NOMO-1 (cell line): ENCODE measurements around the gene TYRP1.

Source experiments
- DNase-seq, 2 experiments: peaks; one replicate each; lab custom pipeline; 2025; ENCODE audit not compliant: unreplicated experiment in 2 of 2; lab: John Stamatoyannopoulos, UW

Gene TYRP1

DNA sequence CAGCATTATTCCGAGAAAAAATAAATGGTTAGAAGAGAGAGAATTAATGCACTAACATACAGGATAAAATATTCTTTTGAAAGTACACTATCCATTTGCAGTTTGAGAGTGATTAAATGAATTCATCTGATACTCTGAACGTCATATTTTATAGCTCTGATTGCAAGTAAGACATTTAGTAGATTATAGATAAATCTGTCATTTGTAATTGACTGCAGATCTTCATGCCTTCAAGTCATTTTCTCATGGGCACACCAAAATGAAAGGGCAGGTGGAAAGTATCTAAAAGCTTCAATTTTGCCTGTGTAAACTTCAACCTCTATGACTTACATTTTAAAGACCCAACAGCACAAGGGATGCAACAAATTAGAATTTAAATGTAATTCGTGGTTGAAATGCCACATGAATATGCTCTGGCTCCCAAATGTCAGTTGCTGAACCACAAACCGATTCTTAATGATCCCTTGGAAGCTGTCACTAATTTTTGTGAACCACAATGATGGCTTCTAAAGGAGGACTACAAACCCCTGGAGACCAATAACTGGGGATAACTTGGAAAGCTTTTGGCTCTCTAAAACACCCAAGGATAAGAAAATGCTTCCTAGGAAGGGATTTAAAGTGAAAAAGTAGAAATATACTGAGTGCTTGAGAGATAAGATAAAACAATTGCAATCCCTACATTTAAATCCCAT, 3.9 kb downstream of the TYRP1 start:
- DNase-seq, result no peak

DNA sequence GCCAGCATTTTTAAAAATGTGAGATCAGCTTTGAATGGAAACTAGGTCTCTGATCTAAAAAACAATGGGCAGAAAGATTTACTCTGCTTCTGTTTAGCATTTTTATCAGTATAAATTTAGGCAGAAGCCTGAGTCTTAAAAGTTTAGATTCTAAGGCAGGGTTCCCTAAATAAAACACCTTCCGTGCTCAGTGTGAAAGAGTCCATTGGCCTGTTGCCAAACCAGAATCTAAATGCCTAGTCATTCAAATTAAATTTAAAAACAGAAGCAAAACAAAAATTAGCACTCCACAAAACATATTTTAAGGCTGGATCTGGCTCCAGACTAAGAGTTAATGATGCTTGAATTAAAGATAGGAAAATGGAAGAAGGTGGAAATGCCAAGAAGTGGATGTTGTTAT, 4.5 kb downstream of the TYRP1 start:
- DNase-seq, result peak in 1 of 2 experiments; percentile 3

DNA sequence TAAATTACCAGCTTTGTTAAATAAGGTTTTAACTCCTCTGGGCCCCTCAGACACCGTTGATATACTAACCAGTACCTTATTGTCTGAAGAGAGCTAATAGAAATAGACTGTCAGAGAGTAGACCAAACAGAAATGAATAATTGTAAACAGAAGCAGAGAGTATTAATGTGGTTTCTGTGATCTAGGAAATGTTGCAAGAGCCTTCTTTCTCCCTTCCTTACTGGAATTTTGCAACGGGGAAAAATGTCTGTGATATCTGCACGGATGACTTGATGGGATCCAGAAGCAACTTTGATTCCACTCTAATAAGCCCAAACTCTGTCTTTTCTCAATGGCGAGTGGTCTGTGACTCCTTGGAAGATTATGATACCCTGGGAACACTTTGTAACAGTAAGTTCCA, 5.1 kb downstream of the TYRP1 start:
- DNase-seq, result no peak

DNA sequence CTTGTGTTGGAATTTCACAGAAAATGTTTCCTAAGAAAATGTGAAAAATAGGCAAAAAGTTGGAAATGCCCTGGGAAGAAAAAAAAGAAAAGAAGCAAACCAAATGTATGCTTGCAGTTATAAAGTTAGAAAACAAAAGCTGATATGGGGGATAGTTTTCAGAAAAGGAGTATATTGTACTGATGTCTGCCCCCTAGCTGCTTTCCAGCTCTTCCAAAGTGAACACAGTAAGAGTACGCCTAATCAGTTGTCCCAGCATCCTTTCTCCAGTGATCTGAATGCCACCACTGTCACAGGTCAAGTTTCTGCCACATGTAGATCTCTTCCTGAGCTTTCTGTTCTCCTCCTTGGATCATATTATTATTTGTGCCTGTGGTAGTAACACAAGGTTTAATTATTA, 5.8 kb downstream of the TYRP1 start:
- no peak for DNase-seq

DNA sequence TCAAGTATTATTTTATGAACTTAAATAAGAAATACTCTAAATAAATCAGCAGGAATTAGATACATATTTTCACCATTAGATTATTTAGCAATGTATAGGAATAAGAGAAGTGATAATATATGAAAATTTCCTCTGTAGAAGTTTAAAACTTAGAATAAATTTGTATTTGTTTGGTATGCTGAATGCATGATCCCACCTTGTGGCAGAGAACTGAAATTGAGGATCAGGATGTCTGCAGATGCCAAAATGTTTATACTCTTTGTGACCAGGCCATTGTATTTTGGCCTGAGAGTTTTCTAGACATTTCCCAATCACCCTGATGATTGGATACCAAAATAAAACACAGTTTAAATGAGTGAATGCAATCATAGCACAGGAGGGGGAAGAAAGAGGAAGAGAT, 6.3 kb downstream of the TYRP1 start:
- peak in 1 of 2 experiments; percentile 33 for DNase-seq

DNA sequence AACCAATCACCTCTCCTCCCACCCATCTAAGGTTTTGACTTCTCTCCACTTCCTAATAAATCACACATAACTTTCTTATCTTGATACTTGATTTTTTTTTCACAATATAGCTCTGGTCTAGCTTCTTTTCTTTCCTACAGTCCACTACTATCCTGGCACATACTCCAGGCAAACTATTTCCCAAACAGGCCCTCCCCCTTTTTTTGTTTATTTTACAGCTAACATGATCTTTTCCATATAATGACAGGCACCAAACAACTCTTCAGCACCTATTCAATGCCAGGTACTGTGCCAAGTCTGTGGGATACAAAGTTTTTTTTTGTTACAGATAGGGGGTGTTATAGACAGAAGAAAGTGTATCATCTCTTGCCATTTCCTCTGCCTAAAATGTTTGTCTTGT, 7.9 kb downstream of the TYRP1 start:
- no peak for DNase-seq

DNA sequence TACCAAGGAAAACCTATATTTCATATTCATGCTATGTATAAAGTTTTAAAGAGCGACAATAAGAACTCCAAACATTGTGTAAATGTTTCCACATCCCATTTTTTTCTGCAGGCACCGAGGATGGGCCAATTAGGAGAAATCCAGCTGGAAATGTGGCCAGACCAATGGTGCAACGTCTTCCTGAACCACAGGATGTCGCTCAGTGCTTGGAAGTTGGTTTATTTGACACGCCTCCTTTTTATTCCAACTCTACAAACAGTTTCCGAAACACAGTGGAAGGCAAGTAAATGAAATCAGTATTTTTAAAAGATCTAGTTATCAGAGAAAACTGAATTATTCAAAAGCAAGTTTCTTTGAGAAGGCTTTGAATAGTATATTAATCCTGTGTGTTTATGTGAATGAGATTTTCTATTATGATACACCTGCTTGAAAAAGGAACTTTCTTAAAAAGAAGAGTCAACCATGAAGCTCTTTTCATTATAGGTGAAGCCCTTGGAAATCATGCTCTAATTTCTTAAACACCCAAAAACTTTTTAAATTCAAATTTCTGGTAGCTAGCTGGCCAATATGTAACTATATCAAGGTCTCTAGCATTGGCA, 9.1 kb downstream of the TYRP1 start:
- DNase-seq, result no peak

DNA sequence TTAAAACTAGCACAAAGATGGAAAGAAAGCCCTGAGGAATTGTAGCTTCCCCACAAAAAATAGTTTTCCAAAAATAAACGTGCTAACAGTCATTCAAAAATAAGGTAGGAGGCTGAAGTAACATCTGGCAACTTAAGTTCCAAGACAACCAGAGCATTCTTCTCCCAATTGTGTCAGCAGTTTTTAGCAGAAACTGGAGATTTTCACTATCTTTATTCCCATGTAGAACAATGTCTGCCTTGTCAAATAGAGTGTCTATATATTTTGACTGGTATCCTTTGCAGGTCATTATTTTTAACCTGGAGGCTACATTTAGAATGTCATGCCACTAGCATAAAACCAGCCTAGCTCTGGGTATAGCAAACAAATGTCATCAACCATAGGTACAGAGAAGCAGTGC, 10.8 kb downstream of the TYRP1 start:
- DNase-seq, result no peak

DNA sequence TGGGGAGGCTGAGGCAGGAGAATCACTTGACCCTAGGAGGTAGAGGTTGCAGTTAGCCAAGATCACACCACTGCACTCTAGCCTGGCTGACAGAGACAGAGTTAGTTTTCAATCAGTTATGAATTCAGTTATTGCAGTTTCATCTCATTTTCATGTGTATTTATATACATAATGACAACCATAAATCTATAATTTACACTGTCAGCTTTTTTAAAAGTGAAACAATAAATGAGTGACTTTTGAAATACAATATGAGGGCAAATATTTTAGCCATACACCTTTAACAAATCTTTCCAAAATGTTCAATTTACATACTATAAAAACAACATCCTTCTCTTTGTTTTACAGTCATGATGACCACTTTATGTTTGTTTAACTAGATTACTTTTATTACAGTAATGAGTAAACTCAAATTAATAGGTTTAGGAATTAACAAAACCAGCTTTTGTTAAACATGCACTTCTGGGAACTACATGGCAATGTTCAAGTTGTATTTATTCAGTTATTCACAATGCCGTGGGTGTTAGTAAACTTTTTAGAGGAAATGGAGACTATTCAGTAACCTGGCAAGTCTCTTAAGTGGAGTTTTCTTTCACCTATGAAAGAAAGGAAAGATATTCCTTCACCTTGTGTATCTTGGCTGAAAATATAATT, 12.7 kb downstream of the TYRP1 start:
- no peak for DNase-seq

DNA sequence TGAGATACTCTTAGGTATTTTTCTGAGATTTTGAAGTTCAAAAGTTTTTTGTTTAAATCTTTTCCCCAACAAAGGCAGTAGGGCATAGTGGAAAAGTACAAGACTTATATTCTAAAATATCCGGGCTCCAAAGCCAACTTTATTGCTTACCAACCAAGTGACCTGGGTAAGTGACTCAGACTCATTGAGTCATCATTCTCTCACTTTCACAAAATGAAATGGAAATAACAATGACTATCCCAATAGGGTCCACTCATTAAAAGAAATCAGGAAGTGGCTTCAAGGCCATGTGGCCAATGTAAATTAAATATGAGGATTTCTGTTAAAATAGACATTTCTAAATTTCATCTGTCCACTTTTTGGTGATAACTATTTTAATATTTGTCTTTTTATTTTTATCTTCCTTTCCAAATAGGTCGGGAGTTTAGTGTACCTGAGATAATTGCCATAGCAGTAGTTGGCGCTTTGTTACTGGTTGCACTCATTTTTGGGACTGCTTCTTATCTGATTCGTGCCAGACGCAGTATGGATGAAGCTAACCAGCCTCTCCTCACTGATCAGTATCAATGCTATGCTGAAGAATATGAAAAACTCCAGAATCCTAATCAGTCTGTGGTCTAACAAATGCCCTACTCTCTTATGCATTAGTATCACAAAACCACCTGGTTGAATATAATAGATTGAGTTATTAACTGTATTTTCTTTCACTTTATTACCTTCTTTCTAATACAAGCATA, 15.5 kb downstream of the TYRP1 start:
- peak in 1 of 2 experiments; percentile 12 for DNase-seq

DNA sequence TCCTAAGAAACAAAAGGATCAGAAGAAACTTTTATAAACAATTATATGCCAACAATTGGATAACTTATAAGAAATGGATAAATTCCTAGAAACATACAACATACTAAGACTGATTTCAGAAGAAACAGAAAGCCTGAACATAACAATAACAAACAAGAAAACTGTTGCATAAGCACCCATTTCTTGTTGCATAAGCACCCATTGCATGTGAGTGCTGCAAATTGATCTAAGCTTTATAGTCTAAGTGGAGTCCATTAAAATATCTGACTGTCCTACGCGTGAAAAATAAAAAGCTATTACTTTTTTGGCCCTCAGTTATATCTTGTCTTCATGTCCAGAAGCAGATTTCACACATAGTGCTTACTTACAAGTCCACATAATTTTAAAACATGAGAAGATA, 19.3 kb downstream of the TYRP1 start:
- no peak for DNase-seq

DNA sequence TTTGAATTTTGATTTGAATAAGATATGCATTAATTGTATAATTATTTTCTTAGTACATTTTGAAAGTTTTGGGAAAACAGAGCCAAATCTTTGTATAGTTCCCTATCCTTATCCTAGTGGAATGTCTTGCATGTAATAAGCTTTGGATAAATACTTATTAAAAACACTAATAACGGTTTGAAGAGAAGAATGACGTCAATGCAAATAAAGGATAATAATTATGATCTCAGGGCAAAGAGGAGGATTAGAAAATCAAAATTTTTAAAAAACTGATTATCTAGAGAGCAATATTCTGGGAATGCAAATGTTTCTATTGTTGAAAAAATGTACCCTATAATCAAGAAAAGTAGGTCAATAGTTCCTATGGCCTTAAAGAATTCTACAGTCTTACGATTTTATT, 22.1 kb downstream of the TYRP1 start:
- no peak for DNase-seq

DNA sequence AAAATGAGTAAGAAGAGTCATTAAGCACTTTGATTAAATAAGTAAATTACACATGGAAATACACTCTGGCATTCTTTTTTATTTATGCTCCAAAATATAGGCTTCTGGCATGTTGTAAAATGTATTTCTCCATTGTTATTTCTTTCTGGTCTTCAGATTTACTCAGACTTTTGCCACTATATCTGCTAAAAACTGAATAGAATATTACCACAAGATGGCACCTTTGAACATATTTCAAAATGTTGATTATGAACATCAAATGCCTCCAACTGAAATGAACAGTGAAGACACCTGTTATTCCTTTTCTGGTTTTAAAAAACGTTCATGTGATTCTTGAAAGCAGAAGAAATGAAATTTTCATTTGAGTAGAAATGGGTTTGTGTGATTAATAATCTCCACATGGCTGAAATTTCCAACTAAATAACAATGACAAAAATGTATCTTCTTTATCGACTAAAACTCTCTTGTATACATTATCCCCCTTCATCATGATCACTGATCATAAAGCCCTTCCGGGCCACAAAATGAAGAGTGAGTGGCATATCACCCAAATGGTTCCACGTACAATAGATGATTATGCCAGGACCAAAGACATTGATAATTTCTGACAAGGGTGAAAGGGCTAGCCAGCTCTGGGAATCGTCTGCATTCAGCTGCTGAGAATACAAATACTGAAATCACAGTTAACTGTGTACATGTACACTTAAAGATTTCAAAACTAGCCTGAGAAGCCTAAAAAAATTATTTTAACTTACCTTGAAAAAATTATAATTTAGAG, 23.8 kb downstream of the TYRP1 start:
- no peak for DNase-seq

DNA sequence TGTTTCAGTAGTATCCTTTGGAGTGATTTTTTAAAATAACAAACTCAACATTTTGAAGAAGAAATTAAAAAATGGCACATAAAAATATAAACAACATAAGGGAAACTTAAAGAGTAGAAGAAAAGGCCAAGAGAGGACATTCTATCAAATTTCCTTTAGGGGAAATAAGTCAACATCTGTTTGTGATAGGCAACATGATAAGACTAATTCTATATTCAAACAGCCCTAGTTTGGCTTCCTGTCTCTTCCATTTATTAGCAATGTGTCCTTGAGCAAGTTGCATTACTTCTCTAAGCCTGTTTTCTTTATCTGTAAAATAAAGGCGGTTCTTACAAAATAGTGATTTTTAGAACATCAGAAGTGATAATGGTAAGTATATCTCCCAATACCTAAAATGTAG, 24.7 kb downstream of the TYRP1 start:
- DNase-seq, result no peak

DNA sequence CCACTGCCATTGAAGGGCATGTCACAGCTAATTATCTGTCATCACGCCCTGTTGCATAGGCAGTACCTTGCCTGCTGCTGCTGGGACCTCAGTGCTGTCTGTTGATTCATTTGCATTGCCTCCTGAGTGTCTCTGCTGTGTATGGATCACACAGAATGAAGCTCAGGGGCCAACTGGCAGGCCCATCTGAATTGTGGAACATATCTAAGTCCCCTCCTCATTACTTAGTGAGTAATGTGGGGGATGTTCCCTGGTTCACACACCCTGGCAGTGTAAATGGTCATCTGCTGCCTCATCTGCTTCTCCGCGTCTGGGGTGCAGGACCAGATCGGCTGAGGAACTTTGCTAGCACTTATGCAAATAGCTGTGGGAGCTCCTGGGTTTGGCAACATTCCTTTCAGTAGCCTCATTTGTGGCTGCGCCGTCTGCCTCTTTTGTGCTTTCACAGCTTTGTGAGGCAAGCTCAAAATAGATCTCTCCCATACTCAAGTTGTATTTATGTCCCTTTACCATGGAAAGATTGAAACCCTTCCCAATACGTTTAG, 25.4 kb downstream of the TYRP1 start:
- no peak for DNase-seq

DNA sequence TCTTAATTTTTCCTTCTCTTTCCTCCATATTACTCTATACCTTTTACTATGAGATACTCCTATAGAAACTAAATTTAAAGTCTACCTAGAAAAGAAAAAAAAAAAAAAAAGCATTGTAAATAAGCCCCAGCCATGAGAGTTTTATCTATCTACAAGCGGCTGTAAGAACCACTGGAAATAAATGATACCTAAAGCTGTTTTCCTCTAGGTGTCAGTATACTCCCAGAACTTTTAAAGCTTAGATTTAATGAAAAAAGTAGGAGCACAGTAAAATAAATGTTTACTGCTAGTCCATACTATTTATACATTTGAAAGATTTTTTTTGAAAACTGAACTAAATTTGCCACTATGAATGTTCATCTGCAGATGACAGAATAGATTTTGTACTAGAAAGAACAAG, 26.2 kb downstream of the TYRP1 start:
- peak in 1 of 2 experiments; percentile 4 for DNase-seq

DNA sequence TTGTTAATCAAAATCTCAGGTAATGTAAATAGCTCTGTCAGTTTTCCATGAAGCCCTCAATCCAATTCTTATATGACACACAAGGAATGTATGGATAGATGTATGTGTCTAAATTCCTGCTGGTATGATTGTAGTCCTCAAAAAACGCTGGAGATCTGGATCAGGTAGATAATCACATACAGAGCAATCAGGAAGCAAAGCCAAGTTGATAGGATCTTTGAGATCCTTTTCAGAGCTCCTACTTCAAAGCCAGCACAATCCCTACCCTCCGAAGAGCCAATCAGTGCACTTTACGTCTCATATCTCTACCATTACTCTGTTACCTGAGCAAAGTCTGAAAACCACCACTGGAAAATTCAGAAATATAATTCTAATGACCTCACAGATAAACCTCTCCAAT, 27.4 kb downstream of the TYRP1 start:
- no peak for DNase-seq

DNA sequence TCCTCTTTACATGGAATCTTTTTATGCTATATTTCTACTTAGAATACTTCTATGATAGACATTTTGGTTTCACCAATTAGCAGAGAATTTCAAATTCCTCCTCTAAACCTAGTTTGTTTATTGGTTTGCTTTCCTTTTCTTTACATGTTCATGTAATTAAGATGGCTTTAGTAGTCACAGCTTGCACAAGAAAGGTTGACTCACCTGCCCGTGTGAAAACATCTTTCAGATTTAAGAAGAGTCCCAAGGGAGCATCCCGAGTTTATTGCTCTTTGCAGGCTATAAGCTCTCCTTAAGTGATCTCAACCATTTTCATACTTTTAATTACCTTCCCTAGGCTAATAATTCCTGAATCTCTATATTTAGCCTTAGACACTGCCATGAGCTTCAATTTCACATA, 28.9 kb downstream of the TYRP1 start:
- no peak for DNase-seq

DNA sequence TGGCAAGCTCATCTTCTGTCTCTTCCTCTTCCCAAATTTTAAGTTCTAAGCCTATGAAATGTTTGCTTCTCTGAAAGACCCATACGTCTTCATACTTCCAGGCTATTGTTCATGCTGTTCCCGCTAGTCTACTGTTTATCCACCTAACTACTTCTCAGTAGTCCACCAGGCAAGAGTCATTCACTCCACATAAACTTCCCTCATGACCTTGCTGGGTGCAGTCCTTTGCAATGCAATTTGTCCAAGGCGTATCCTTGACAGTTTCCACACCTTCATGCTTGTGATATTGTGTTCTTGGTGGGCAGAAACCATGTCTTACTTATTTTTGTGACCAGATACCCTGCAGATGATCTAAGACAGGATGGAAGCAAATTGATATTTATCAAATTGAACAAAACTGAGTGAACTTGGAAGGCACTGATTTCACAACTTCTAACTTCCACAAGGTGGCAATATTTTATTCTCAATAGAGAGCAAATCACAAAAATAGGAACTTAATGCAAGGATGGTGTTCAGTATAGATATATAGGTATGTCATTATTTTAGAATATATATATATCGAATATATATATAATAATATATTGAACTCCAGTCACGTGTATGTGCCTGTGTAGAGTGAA, 30.3 kb downstream of the TYRP1 start:
- no peak for DNase-seq

DNA sequence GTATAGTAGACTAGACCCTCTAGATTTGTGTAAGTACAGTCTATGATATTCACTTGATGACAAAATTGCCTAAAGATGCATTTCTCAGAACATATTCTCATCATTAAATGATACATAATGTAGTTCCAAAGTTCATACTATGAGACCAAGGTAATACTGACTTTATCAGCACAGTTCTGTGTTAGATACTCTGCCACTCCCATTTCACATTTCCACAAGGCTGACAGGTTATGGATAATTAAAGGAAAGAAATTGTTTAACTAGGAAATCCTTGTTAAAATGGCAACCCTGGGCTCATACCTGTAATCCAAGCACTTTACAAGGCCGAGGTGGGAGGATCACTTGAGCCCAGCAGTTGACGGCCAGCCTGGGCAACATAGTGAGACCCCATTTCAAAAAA, 33.6 kb downstream of the TYRP1 start:
- no peak for DNase-seq
